HAP-1 (cell line): ENCODE results near the gene NFKB2.

Experiments used
- DNase-seq, 2 experiments: peaks; one replicate each; pipeline ENCODE4 v3.0.0-alpha.2; 2016 to 2020; ENCODE audit warnings: low spot score in 2 of 2
- H3K27me3 ChIP-seq: fragments of 250-450 bp; sonication (Bioruptor Pico); 2 replicates; pipeline ENCODE4 v1.5.1; 2020; ENCODE audit warnings: low read depth, mild to moderate bottlenecking, moderate library complexity
- H3K36me3 ChIP-seq: fragments of 250-450 bp; sonication (Bioruptor Pico); replicated peaks from 2 replicates; pipeline ENCODE4 v1.5.1; 2020; ENCODE audit warnings: mild to moderate bottlenecking
- H3K4me1 ChIP-seq: fragments of 250-450 bp; sonication (Bioruptor Pico); 2 replicates; pipeline ENCODE4 v1.5.1; 2020; ENCODE audit warnings: mild to moderate bottlenecking
- H3K4me3 ChIP-seq: fragments of 250-450 bp; sonication (Bioruptor Pico); 2 replicates; pipeline ENCODE4 v1.5.1; 2020; ENCODE audit warnings: mild to moderate bottlenecking, moderate library complexity
- H3K9me3 ChIP-seq: fragments of 250-450 bp; sonication (Bioruptor Pico); 2 replicates; pipeline ENCODE4 v1.5.1; 2020; ENCODE audit warnings: mild to moderate bottlenecking, moderate library complexity
- in situ Hi-C: fragments of 300-500 bp; cut with MboI; formaldehyde crosslinking; loops from 3 replicates; pipeline ENCODE4 v1.14.3; 2020; ENCODE audit warnings: low sequenced_read_pairs, inconsistent platforms, mixed read lengths

Gene NFKB2

GRCh38 chr10:102382871-102383270 is 12.6 kb upstream of the NFKB2 start:
- H3K27me3 ChIP-seq = no peaks in the 10 kb centered on the region
- H3K9me3 ChIP-seq = no peaks in the 10 kb centered on the region
- no peak for DNase-seq
- H3K4me1 ChIP-seq = no peaks in the 10 kb centered on the region
- peaks cover 29% of the 10 kb centered on the region for H3K36me3 ChIP-seq
- in situ Hi-C loops = no loop called here
- H3K4me3 ChIP-seq = no peak overlapping the region

GRCh38 chr10:102384053-102384452 is 11.5 kb upstream of the NFKB2 start:
- Histone ChIP-seq H3K27me3 (no peaks in the 10 kb centered on the region), H3K4me3 (no peak overlapping the region), H3K4me1 (no peaks in the 10 kb centered on the region), H3K36me3 (peaks cover 23% of the 10 kb centered on the region), H3K9me3 (no peaks in the 10 kb centered on the region)
- DNase-seq = peak in 1 of 2 experiments; percentile 60
- in situ Hi-C loops = no loop called here

GRCh38 chr10:102384606-102385429 is 10.7 kb upstream of the NFKB2 start:
- Histone ChIP-seq H3K36me3 (peaks cover 19% of the 10 kb centered on the region), H3K4me1 (no peaks in the 10 kb centered on the region), H3K4me3 (no peak overlapping the region), H3K27me3 (no peaks in the 10 kb centered on the region), H3K9me3 (no peaks in the 10 kb centered on the region)
- in situ Hi-C loops = no loop called here
- DNase-seq = no peak

- Histone ChIP-seq H3K9me3 (no peaks in the 10 kb centered on the region), H3K4me1 (peaks cover 23% of the 10 kb centered on the region), H3K36me3 (no peaks in the 10 kb centered on the region), H3K4me3 (no peak overlapping the region), H3K27me3 (no peaks in the 10 kb centered on the region)
- in situ Hi-C loops = no loop called here
- no peak for DNase-seq
Measured at GRCh38 chr10:102389894-102390293, 5.6 kb upstream of the NFKB2 start.

- no peaks in the 10 kb centered on the region for H3K9me3 ChIP-seq
- H3K36me3 ChIP-seq = 0 out of 2 replicates have a peak, but pooled peaks cover 7% of the 10 kb centered on the region
- in situ Hi-C loops = no loop called here
- no peak for DNase-seq
- H3K4me3 ChIP-seq = no peak overlapping the region
- no peaks in the 10 kb centered on the region for H3K27me3 ChIP-seq
- peaks cover 26% of the 10 kb centered on the region for H3K4me1 ChIP-seq
Measured at GRCh38 chr10:102392306-102392705, 3.2 kb upstream of the NFKB2 start.

GRCh38 chr10:102393411-102394078 is 2.0 kb upstream of the NFKB2 start:
- no peak for DNase-seq
- H3K4me1 ChIP-seq = peaks cover 26% of the 10 kb centered on the region
- no peaks in the 10 kb centered on the region for H3K9me3 ChIP-seq
- H3K27me3 ChIP-seq = no peaks in the 10 kb centered on the region
- peak overlapping the region; percentile 86 for H3K4me3 ChIP-seq
- in situ Hi-C loops = no loop called here
- H3K36me3 ChIP-seq = peaks cover 18% of the 10 kb centered on the region; the same call in 1 of the 2 replicates

GRCh38 chr10:102394079-102394800 is 1.3 kb upstream of the NFKB2 start:
- Histone ChIP-seq H3K4me1 (peaks cover 31% of the 10 kb centered on the region), H3K36me3 (peaks cover 22% of the 10 kb centered on the region; the same call in 1 of the 2 replicates), H3K27me3 (no peaks in the 10 kb centered on the region), H3K4me3 (peak overlapping the region; percentile 86), H3K9me3 (no peaks in the 10 kb centered on the region)
- in situ Hi-C loops = no loop called here
- peak; percentile 87 to 95 for DNase-seq

GRCh38 chr10:102394801-102395399 is 605 bp upstream of the NFKB2 start:
- H3K36me3 ChIP-seq = peaks cover 25% of the 10 kb centered on the region; the same call in 1 of the 2 replicates
- in situ Hi-C loops = no loop called here
- H3K9me3 ChIP-seq = no peaks in the 10 kb centered on the region
- peaks cover 31% of the 10 kb centered on the region for H3K4me1 ChIP-seq
- DNase-seq = peak in 1 of 2 experiments; percentile 57
- H3K27me3 ChIP-seq = no peaks in the 10 kb centered on the region
- H3K4me3 ChIP-seq = peak overlapping the region; percentile 86

GRCh38 chr10:102396317-102396650 is 779 bp downstream of the NFKB2 start:
- Histone ChIP-seq H3K9me3 (no peaks in the 10 kb centered on the region), H3K4me3 (peak overlapping the region; percentile 86)
- in situ Hi-C loops = no loop called here

GRCh38 chr10:102396730-102397151 is 1.2 kb downstream of the NFKB2 start:
- H3K27me3 ChIP-seq = no peaks in the 10 kb centered on the region
- in situ Hi-C loops = no loop called here
- DNase-seq = no peak
- peaks cover 20% of the 10 kb centered on the region for H3K4me1 ChIP-seq
- H3K36me3 ChIP-seq = peaks cover 40% of the 10 kb centered on the region
- H3K9me3 ChIP-seq = no peaks in the 10 kb centered on the region
- H3K4me3 ChIP-seq = peak overlapping the region; percentile 86

More at GRCh38 chr10:102396317-102396650, 779 bp downstream of the NFKB2 start:
- DNase-seq = no peak
- H3K27me3 ChIP-seq = no peaks in the 10 kb centered on the region
- H3K4me1 ChIP-seq = peaks cover 21% of the 10 kb centered on the region
- peaks cover 35% of the 10 kb centered on the region for H3K36me3 ChIP-seq

GRCh38 chr10:102397222-102398171 is 2.0 kb downstream of the NFKB2 start:
- Histone ChIP-seq H3K9me3 (no peaks in the 10 kb centered on the region), H3K4me3 (no peak overlapping the region), H3K4me1 (peaks cover 15% of the 10 kb centered on the region), H3K27me3 (no peaks in the 10 kb centered on the region), H3K36me3 (peaks cover 41% of the 10 kb centered on the region)
- no peak for DNase-seq
- in situ Hi-C loops = no loop called here

GRCh38 chr10:102398172-102399020 is 2.9 kb downstream of the NFKB2 start:
- H3K4me1 ChIP-seq = peaks cover 9% of the 10 kb centered on the region
- no peaks in the 10 kb centered on the region for H3K9me3 ChIP-seq
- in situ Hi-C loops = no loop called here
- no peaks in the 10 kb centered on the region for H3K27me3 ChIP-seq
- no peak overlapping the region for H3K4me3 ChIP-seq
- peaks cover 41% of the 10 kb centered on the region for H3K36me3 ChIP-seq
- DNase-seq = no peak
